Large intestine (tissue), 12 donors: ENCODE data around the gene BFSP2. TPM values are rescaled to one million over a fixed set of nuclear protein-coding genes. Genes with fewer than 3 reads are reported as not detected.

Experiments
- DNase-seq, 2 donors: peaks; one replicate each; pipeline versions ENCODE4 v3.0.0 to v3.0.0-alpha.2; 2013
- H3K27ac ChIP-seq: one replicate; pipeline ENCODE4 v1.5.1; 2013; ENCODE audit warnings: low read length
- H3K27me3 ChIP-seq: 2 replicates; pipeline ENCODE4 v1.6.1; 2013; ENCODE audit warnings: low read length; ENCODE audit not compliant: control insufficient read depth, insufficient read depth
- H3K36me3 ChIP-seq: 2 replicates; pipeline ENCODE4 v1.6.1; 2013; ENCODE audit warnings: low read length; ENCODE audit not compliant: control insufficient read depth, insufficient read depth
- H3K4me1 ChIP-seq: one replicate; pipeline ENCODE4 v1.6.1; 2013; ENCODE audit warnings: low read length; ENCODE audit not compliant: control insufficient read depth, insufficient read depth
- H3K4me3 ChIP-seq: one replicate; pipeline ENCODE4 v1.5.1; 2013; ENCODE audit warnings: low read length
- H3K9me3 ChIP-seq: one replicate; pipeline ENCODE4 v1.6.1; 2013; ENCODE audit warnings: mild to moderate bottlenecking, low read depth, low read length, moderate library complexity; ENCODE audit not compliant: control insufficient read depth
- WGBS: methylation state at CpG from one replicate; pipeline ENCODE4 v1.1.5; 2013; ENCODE audit warnings: low lambda C conversion rate; ENCODE audit not compliant: insufficient coverage; 5-methylcytosine and 5-hydroxymethylcytosine counted together
- long read RNA-seq, 11 donors: transcript quantifications; one replicate each; lab custom pipeline, GENCODE V29; 2026
- polyA plus RNA-seq: library from polyadenylated mRNA; unstranded; fragments of 120-200 nt; gene quantifications from one replicate; pipeline ENCODE4 v1.2.1, GENCODE V29; 2013

The BFSP2 gene, protein sequence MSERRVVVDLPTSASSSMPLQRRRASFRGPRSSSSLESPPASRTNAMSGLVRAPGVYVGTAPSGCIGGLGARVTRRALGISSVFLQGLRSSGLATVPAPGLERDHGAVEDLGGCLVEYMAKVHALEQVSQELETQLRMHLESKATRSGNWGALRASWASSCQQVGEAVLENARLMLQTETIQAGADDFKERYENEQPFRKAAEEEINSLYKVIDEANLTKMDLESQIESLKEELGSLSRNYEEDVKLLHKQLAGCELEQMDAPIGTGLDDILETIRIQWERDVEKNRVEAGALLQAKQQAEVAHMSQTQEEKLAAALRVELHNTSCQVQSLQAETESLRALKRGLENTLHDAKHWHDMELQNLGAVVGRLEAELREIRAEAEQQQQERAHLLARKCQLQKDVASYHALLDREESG
- not detected for polyA plus RNA-seq
- long read RNA-seq, donor 1, result 0 reads
- long read RNA-seq, donor 2, result 0 reads
- long read RNA-seq, donor 3, result 0 reads
- long read RNA-seq, donor 4, result 0 reads
- long read RNA-seq, donor 5, result 0 reads
- long read RNA-seq, donor 6, result 0 reads
- long read RNA-seq, donor 7, result 0 reads
- long read RNA-seq, donor 8, result 0 reads
- long read RNA-seq, donor 9, result 0 reads
- long read RNA-seq, donor 10, result 0 reads
- long read RNA-seq, donor 11, result 0 reads

DNA sequence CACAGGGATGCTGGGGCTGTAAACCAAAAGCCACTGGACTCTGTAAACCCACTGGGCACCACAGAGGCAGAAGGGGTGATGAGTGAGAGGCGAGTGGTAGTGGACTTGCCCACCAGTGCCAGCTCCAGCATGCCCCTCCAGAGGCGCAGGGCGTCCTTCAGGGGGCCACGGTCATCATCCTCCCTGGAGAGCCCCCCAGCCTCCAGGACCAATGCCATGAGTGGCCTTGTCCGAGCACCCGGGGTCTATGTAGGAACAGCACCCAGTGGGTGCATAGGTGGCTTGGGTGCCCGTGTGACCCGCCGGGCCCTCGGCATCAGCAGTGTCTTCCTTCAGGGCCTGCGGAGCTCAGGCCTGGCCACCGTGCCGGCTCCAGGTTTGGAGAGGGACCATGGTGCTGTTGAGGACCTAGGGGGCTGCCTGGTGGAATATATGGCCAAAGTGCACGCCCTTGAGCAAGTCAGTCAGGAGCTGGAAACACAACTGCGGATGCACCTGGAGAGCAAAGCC is at the start of gene BFSP2:
Gene BFSP2, plus strand, starts transcription at position 51 of the 510 bp plus-strand sequence. Its CDS starts 28 bp downstream, at position 79.
- no peaks in the 10 kb centered on the region for H3K4me1 ChIP-seq
- no CpG with 5 or more reads among the region's 15 CpGs for WGBS
- H3K4me3 ChIP-seq, result no peak within 1 kb of the TSS
- no peak within 1 kb of the TSS for H3K27ac ChIP-seq
- H3K27me3 ChIP-seq, result no peaks in the 10 kb centered on the region
- DNase-seq, result no peak
- H3K36me3 ChIP-seq, result no peaks in the 10 kb centered on the region
- H3K9me3 ChIP-seq, result no peaks in the 10 kb centered on the region

- DNase-seq, result no peak
- WGBS, result 60% methylated on average over 1 of the region's 4 CpGs
Observed at GRCh38 chr3:133354721-133355120, 45.1 kb upstream of the BFSP2 start.

DNA sequence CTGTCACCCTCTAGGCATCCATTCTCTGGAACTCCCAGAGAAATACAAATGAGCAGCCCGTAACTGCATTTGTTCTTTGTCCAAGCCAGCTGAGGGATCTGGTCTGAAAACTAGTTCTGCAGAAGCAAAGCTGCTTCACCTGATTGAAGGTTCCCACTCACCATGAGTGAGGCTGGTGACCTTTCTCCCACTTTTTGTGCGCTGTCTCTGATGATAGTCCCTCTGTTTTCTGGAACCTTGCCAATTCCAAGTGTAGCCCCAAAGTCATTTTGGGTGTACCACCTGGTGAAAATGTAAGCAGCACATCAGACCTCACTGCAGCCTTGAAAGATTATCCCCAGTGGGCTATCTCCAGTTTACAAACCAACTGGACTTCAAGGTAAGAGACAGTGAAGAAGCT is 39.4 kb upstream of the BFSP2 start:
- WGBS, result no CpG with 5 or more reads among the region's 2 CpGs
- no peak for DNase-seq

More at GRCh38 chr3:133354721-133355120, 45.1 kb upstream of the BFSP2 start:
- no peaks in the 10 kb centered on the region for H3K27me3 ChIP-seq
- H3K36me3 ChIP-seq, result no peaks in the 10 kb centered on the region
- H3K4me3 ChIP-seq, result no peak overlapping the region
- peaks cover 3% of the 10 kb centered on the region for H3K9me3 ChIP-seq
- H3K4me1 ChIP-seq, result no peaks in the 10 kb centered on the region
- no peak overlapping the region for H3K27ac ChIP-seq

DNA sequence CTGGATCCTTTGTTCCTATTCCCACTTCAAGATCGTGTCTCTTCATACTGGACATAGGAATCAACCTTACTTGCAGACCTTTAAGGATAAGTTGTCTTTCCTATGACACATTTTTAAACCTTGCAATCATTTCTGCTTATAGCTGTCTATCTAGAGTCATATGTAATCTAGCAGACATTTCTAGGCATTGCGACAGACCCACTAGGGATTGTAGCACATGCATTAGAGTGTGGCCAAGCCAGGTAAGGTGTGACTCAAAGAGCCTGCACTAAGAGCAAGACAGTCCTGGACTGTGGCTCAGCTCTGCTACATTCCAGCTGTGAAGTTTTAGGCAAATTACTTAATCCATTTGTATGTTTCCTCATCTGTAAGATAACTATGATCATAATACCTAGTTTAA is 38.8 kb upstream of the BFSP2 start:
- Histone ChIP-seq H3K27me3 (no peaks in the 10 kb centered on the region), H3K27ac (no peak overlapping the region), H3K4me1 (no peaks in the 10 kb centered on the region), H3K36me3 (no peaks in the 10 kb centered on the region), H3K4me3 (no peak overlapping the region), H3K9me3 (peaks cover 3% of the 10 kb centered on the region)
- no peak for DNase-seq
- no CpG with 5 or more reads among the region's 2 CpGs for WGBS

More for the DNA sequence above, 39.4 kb upstream of the BFSP2 start:
- H3K9me3 ChIP-seq, result peaks cover 3% of the 10 kb centered on the region
- H3K4me1 ChIP-seq, result no peaks in the 10 kb centered on the region
- H3K4me3 ChIP-seq, result no peak overlapping the region
- no peaks in the 10 kb centered on the region for H3K27me3 ChIP-seq
- no peak overlapping the region for H3K27ac ChIP-seq
- no peaks in the 10 kb centered on the region for H3K36me3 ChIP-seq

DNA sequence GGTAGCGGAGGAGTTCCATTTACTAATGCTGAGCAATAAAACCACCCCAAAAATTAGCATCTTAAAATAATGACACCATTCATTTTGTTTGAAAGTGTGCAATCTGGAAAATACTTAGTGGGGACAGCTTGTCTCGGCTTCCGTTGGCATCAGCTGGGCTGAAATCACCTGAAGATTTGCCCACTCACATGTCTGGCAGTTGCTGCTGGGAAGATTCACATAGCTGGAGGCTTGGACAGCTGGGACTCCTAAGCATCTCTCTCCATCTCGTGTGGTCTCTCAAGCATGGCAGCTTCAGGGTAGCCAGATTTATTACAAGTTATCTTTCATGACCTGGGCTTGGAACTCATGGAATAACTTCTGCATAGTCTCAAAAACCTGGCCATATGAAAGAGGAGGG is 38.4 kb upstream of the BFSP2 start:
- H3K4me3 ChIP-seq, result no peak overlapping the region
- no peak overlapping the region for H3K27ac ChIP-seq
- peaks cover 1% of the 10 kb centered on the region for H3K9me3 ChIP-seq
- no peak for DNase-seq
- no CpG with 5 or more reads among the region's 4 CpGs for WGBS
- no peaks in the 10 kb centered on the region for H3K4me1 ChIP-seq
- H3K27me3 ChIP-seq, result no peaks in the 10 kb centered on the region
- no peaks in the 10 kb centered on the region for H3K36me3 ChIP-seq

- DNase-seq, result no peak
- no peaks in the 10 kb centered on the region for H3K36me3 ChIP-seq
- no peak overlapping the region for H3K4me3 ChIP-seq
- H3K9me3 ChIP-seq, result no peaks in the 10 kb centered on the region
- no peaks in the 10 kb centered on the region for H3K27me3 ChIP-seq
- no peaks in the 10 kb centered on the region for H3K4me1 ChIP-seq
- H3K27ac ChIP-seq, result no peak overlapping the region
- 100% methylated on average over 2 of the region's 4 CpGs for WGBS
Observed at GRCh38 chr3:133362539-133362938, 37.3 kb upstream of the BFSP2 start.

- Histone ChIP-seq H3K4me1 (no peaks in the 10 kb centered on the region), H3K36me3 (no peaks in the 10 kb centered on the region), H3K27ac (no peak overlapping the region), H3K27me3 (no peaks in the 10 kb centered on the region), H3K4me3 (no peak overlapping the region), H3K9me3 (no peaks in the 10 kb centered on the region)
- no peak for DNase-seq
- WGBS, result no CpG with 5 or more reads among the region's 4 CpGs
Observed at GRCh38 chr3:133364704-133365103, 35.2 kb upstream of the BFSP2 start.

DNA sequence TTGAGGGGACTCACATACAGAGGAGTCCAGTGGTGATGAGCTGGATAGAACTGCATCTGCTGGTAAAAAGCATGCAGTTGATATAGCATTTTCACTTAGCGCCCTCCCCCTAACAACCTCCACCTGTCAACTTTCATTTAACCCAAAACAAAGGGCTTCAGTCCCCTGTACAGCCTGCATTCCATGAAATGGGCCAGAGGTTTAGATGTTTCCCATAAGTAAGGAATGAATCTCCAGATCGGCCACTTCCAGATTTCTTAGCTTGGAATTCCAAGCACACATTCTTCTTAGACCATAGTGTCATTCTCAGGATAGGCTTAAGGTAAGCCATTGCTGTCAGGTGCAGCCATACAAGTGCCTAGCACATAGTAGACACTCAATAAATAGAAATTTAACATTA is 32.9 kb upstream of the BFSP2 start:
- Histone ChIP-seq H3K36me3 (no peaks in the 10 kb centered on the region), H3K4me1 (no peaks in the 10 kb centered on the region), H3K27me3 (no peaks in the 10 kb centered on the region), H3K4me3 (no peak overlapping the region), H3K9me3 (no peaks in the 10 kb centered on the region), H3K27ac (no peak overlapping the region)
- no peak for DNase-seq
- no CpG with 5 or more reads among the region's 2 CpGs for WGBS

DNA sequence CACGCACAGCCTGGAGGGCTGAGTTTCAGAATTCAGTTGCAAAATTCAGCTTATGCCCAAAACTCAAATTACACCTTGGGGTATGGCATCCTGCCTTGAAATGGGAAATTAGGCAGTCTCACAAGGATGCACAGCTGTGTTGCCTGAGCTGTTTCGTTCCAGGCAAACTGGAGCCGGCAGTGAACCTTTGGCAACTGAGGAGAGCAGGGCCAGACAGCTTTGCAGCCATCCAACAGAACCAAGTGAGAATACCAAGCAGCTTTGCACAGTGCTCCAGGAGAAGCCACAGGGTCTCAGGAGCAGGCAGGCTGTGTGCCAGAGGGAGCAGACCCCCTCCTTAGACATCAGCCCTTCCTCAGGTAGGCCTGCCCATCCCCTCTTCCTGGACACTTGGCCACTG is 32.5 kb upstream of the BFSP2 start:
- H3K4me3 ChIP-seq, result no peak overlapping the region
- no peaks in the 10 kb centered on the region for H3K9me3 ChIP-seq
- H3K4me1 ChIP-seq, result no peaks in the 10 kb centered on the region
- no peaks in the 10 kb centered on the region for H3K36me3 ChIP-seq
- no peaks in the 10 kb centered on the region for H3K27me3 ChIP-seq
- no peak for DNase-seq
- no peak overlapping the region for H3K27ac ChIP-seq
- no CpG with 5 or more reads among the region's 3 CpGs for WGBS

GRCh38 chr3:133367956-133368355 is 31.9 kb upstream of the BFSP2 start:
- no peak overlapping the region for H3K4me3 ChIP-seq
- no peaks in the 10 kb centered on the region for H3K4me1 ChIP-seq
- no CpG with 5 or more reads among the region's 1 CpG for WGBS
- H3K27me3 ChIP-seq, result no peaks in the 10 kb centered on the region
- no peak for DNase-seq
- no peaks in the 10 kb centered on the region for H3K9me3 ChIP-seq
- no peak overlapping the region for H3K27ac ChIP-seq
- H3K36me3 ChIP-seq, result no peaks in the 10 kb centered on the region
